ENCODE measurements around the gene PRKAG2. TPM values are rescaled to one million over a fixed set of nuclear protein-coding genes. Genes with fewer than 3 reads are reported as not detected.

The PRKAG2 gene
- total and polyA plus RNA-seq, 9 donors: 9.3 to 37.7 (median 22.6) TPM

- Histone ChIP-seq H3K4me1 (ENCODE audit: insufficient read depth) (no peaks in the 10 kb centered on the region), H3K27me3 (no peaks in the 10 kb centered on the region), H3K27ac (no peak overlapping the region), H3K9me3 (no peaks in the 10 kb centered on the region), H3K36me3 (no peaks in the 10 kb centered on the region), H3K4me3 (no peak overlapping the region)
- intact Hi-C loops (cut with DNase I): no loop called here
- DNase-seq: peak in 1 of 5 donors; percentile 12
- WGBS, 3 donors: 90 to 92% (median 91%) methylated on average over 15 of the region's 15 CpGs
- TF ChIP-seq EP300 (IDR thresholded peaks at IDR 0.05) (no peak), POLR2A (IDR thresholded peaks at IDR 0.05) (no peak)
- TF ChIP-seq, protein P1, sequence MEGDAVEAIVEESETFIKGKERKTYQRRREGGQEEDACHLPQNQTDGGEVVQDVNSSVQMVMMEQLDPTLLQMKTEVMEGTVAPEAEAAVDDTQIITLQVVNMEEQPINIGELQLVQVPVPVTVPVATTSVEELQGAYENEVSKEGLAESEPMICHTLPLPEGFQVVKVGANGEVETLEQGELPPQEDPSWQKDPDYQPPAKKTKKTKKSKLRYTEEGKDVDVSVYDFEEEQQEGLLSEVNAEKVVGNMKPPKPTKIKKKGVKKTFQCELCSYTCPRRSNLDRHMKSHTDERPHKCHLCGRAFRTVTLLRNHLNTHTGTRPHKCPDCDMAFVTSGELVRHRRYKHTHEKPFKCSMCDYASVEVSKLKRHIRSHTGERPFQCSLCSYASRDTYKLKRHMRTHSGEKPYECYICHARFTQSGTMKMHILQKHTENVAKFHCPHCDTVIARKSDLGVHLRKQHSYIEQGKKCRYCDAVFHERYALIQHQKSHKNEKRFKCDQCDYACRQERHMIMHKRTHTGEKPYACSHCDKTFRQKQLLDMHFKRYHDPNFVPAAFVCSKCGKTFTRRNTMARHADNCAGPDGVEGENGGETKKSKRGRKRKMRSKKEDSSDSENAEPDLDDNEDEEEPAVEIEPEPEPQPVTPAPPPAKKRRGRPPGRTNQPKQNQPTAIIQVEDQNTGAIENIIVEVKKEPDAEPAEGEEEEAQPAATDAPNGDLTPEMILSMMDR (IDR thresholded peaks at IDR 0.05): no peak
These were observed 16.8 kb downstream of the PRKAG2 start for GRCh38 chr7:151859948-151860685.

DNA sequence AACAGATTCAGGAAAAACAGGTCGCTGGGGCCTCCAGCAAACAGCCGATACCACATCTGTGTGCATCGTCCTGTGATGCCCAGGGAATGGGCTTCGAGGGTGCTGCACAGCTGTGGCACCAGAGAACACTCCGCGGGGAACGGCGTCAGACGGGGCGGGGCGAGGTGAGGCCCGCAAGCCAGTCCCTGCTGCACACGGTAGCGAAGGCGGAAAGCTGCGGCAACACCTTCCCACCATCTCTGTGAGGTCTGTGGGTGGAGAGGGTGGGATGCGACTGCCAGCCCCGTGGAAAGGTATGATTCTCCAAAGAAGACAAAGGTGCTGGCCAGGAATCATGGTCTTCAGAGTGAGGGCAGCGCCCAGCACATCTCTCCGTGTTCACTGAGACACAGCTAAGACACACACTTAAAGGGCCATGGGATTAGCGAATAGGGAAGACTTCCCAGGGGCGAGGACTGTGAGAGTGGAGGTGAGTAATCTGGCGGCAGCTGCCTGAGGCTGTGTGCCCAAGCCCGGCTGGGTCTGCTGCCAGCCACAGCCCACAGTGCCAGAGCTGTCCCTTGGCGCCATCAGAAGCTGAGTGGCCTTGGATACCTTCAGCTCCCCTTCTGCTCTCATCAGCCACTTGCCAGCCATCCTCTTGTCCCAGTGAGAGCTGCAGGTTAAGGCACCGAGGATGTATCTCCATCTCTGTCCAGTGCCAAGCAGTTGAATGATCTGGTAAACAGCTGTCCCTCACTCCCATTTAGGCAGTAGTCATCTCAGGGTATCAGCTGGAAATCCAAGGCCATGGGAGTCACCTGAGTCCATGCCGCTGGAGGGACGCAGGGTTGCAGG is 17.6 kb downstream of the PRKAG2 start:
- H3K27me3 ChIP-seq: no peaks in the 10 kb centered on the region
- intact Hi-C loops (cut with DNase I): no loop called here
- no peak for TF ChIP-seq EP300 (IDR thresholded peaks at IDR 0.05)
- TF ChIP-seq POLR2A (IDR thresholded peaks at IDR 0.05): no peak
- TF ChIP-seq, protein P1 (IDR thresholded peaks at IDR 0.05): no peak
- H3K36me3 ChIP-seq: no peaks in the 10 kb centered on the region
- peak in 1 of 5 donors; percentile 19 for DNase-seq
- no peaks in the 10 kb centered on the region for H3K4me1 ChIP-seq (ENCODE audit: insufficient read depth)
- 86 to 91% (median 89%) methylated on average over 28 of the region's 28 CpGs for WGBS, 3 donors
- no peak overlapping the region for H3K27ac ChIP-seq
- no peak overlapping the region for H3K4me3 ChIP-seq
- no peaks in the 10 kb centered on the region for H3K9me3 ChIP-seq

DNA sequence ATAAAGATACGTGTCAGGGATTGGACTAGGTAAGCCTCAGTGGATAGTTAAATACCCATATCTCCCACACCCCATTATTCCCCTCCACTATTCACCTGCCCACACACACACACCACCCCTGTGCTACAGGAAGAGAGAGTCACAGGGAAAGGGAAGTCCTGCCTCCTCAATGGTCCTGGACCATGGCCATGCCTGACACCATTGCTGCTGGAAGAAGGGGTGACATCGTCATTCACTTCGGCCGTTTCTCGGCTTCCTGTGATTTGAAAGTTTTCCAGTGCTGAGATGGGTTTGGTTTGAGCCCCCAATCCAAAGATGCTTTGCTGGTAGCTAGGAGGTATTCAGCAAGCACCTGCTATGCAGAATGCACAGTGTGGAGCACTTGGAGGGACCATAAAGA is 18.5 kb downstream of the PRKAG2 start:
- intact Hi-C loops (cut with DNase I): no loop called here
- no peaks in the 10 kb centered on the region for H3K27me3 ChIP-seq
- no peak overlapping the region for H3K27ac ChIP-seq
- DNase-seq: no peak
- TF ChIP-seq, protein P1 (IDR thresholded peaks at IDR 0.05): no peak
- TF ChIP-seq POLR2A (IDR thresholded peaks at IDR 0.05) (no peak), EP300 (IDR thresholded peaks at IDR 0.05) (no peak)
- no peaks in the 10 kb centered on the region for H3K4me1 ChIP-seq (ENCODE audit: insufficient read depth)
- 83 to 86% (median 86%) methylated on average over 5 of the region's 5 CpGs for whole genome bisulfite sequencing, 3 donors
- H3K36me3 ChIP-seq: no peaks in the 10 kb centered on the region
- H3K4me3 ChIP-seq: no peak overlapping the region
- H3K9me3 ChIP-seq: no peaks in the 10 kb centered on the region

DNA sequence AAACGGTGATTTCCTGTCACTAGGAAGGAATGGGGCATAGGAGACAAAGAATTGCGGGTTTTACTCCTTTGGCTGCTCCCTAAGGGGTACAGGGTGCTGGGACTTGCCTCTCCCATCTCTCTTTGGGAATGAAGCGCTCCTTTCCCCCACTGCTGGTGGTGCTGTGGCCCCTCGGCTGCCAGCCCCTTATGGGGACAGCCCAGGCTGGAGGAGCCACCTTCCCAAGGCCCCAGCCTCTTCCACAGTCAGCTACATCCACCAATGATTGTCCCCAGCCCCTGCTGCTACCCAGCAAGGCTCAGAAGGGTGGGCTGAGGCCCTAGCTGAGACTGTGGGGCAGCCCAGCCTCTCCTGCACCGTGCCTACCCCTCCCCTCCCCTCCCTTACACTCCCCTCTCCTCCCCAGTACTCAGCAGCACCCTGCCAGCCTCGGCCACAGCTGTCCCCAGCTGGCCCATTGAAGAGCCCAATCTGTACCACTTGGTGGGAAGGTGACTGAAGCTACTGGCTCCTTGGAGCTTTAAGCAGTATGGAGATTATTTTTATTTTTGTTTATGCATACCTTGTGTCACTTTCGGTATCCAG is 19.0 kb downstream of the PRKAG2 start:
- 65 to 77% (median 68%) methylated on average over 7 of the region's 7 CpGs for WGBS, 3 donors
- DNase-seq: no peak
- no peak overlapping the region for H3K4me3 ChIP-seq
- intact Hi-C loops (cut with DNase I): no loop called here
- H3K36me3 ChIP-seq: no peaks in the 10 kb centered on the region
- H3K27ac ChIP-seq: no peak overlapping the region
- no peaks in the 10 kb centered on the region for H3K4me1 ChIP-seq (ENCODE audit: insufficient read depth)
- H3K27me3 ChIP-seq: no peaks in the 10 kb centered on the region
- H3K9me3 ChIP-seq: no peaks in the 10 kb centered on the region
- TF ChIP-seq EP300 (IDR thresholded peaks at IDR 0.05): no peak
- no peak for TF ChIP-seq POLR2A (IDR thresholded peaks at IDR 0.05)
- TF ChIP-seq, protein P1 (IDR thresholded peaks at IDR 0.05): no peak
